RWPE2 (cell line): ENCODE data around the gene AP4B1.
A peak's percentile ranks its signal among the peaks of the same experiment; 100 is the strongest.

ENCODE experiments used
- ATAC-seq: fragments of 200-7000 bp; cut with Tn5 transposase; 3 replicates; pipeline ENCODE4 v1.9.1; 2021; ENCODE audit warnings: low read depth
- DNase-seq: peaks from one replicate; pipeline ENCODE4 v3.0.0-alpha.2; 2020; ENCODE audit warnings: low spot score
- H3K27ac ChIP-seq: fragments of 450-650 bp; 2 replicates; pipeline ENCODE4 v1.5.1; 2017; ENCODE audit warnings: mild to moderate bottlenecking; ENCODE audit not compliant: poor library complexity, severe bottlenecking
- H3K27me3 ChIP-seq: fragments of 250-450 bp; sonication (Bioruptor Pico); 2 replicates; pipeline ENCODE4 v1.5.1; 2021; ENCODE audit warnings: mild to moderate bottlenecking, moderate library complexity; ENCODE audit not compliant: insufficient read depth, poor library complexity, severe bottlenecking
- H3K36me3 ChIP-seq: fragments of 250-450 bp; sonication (Bioruptor Pico); 2 replicates; pipeline ENCODE4 v1.5.1; 2020; ENCODE audit warnings: low read depth, mild to moderate bottlenecking, moderate library complexity
- H3K4me1 ChIP-seq: fragments of 250-450 bp; sonication (Bioruptor Pico); 2 replicates; pipeline ENCODE4 v1.5.1; 2021; ENCODE audit warnings: mild to moderate bottlenecking, moderate library complexity; ENCODE audit not compliant: insufficient read depth, poor library complexity, severe bottlenecking
- H3K4me3 ChIP-seq: fragments of 250-450 bp; sonication (Bioruptor Pico); 2 replicates; pipeline ENCODE4 v1.5.1; 2021; ENCODE audit warnings: mild to moderate bottlenecking, moderate library complexity; ENCODE audit not compliant: severe bottlenecking
- H3K9me3 ChIP-seq: fragments of 250-450 bp; sonication (Bioruptor Pico); 2 replicates; pipeline ENCODE4 v1.5.1; 2021; ENCODE audit warnings: mild to moderate bottlenecking, moderate library complexity; ENCODE audit not compliant: severe bottlenecking
- TF ChIP-seq, protein P1 (sequence below): fragments of 450-650 bp; IDR thresholded peaks from one replicate; pipeline ENCODE4 v1.5.1; 2017; ENCODE audit warnings: mild to moderate bottlenecking, moderate library complexity; ENCODE audit not compliant: poor library complexity, severe bottlenecking

The AP4B1 gene

DNA sequence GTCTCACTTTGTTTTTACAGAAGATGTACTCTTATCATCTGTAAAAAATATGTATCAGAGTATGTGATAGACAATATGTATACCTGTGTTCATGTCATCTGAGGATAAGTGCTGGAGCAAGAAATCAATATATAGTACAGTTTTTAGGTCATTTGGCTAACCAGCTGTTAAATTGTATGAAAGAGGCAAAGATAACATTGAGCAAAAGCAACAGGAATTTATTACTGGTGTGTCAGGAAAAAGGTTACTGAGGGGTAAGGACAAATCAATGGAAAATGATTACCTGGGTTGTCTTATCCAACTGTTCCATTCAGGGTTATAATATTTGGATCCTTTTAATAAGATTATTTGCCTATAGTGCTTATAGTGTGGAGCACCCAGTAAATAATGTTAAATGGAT, 29.4 kb upstream of the AP4B1 start:
- Histone ChIP-seq H3K27ac (no peak overlapping the region), H3K36me3 (no peaks in the 10 kb centered on the region), H3K4me3 (no peak overlapping the region), H3K9me3 (no peaks in the 10 kb centered on the region), H3K27me3 (no peaks in the 10 kb centered on the region), H3K4me1 (peaks cover 19% of the 10 kb centered on the region)
- ATAC-seq (no peak), DNase-seq (no peak)
- TF ChIP-seq, protein P1, sequence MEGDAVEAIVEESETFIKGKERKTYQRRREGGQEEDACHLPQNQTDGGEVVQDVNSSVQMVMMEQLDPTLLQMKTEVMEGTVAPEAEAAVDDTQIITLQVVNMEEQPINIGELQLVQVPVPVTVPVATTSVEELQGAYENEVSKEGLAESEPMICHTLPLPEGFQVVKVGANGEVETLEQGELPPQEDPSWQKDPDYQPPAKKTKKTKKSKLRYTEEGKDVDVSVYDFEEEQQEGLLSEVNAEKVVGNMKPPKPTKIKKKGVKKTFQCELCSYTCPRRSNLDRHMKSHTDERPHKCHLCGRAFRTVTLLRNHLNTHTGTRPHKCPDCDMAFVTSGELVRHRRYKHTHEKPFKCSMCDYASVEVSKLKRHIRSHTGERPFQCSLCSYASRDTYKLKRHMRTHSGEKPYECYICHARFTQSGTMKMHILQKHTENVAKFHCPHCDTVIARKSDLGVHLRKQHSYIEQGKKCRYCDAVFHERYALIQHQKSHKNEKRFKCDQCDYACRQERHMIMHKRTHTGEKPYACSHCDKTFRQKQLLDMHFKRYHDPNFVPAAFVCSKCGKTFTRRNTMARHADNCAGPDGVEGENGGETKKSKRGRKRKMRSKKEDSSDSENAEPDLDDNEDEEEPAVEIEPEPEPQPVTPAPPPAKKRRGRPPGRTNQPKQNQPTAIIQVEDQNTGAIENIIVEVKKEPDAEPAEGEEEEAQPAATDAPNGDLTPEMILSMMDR = no peak

DNA sequence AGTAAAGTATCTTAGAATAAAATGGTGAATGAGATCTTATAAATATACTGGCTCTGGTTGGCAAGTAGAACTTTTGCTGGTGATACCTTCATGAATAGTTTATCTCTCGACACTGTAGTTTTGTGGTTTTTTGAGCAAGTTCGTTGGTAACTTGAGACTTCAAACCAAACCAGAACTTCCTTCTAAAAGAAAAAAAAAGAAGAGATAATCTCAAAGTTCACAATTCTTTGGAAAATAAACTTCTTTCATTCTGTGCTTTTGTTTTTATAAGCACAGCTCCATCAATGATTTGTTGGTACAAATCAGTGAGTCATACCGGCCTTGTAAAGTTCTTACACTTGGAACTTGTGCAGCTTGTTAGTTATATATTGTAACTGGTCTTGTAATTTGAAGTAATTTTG, 26.9 kb upstream of the AP4B1 start:
- TF ChIP-seq, protein P1 = no peak
- DNase-seq (no peak), ATAC-seq (no peak)
- Histone ChIP-seq H3K27ac (peak overlapping the region; percentile 46), H3K27me3 (no peaks in the 10 kb centered on the region), H3K4me1 (peaks cover 16% of the 10 kb centered on the region), H3K9me3 (no peaks in the 10 kb centered on the region), H3K4me3 (no peak overlapping the region), H3K36me3 (no peaks in the 10 kb centered on the region)

DNA sequence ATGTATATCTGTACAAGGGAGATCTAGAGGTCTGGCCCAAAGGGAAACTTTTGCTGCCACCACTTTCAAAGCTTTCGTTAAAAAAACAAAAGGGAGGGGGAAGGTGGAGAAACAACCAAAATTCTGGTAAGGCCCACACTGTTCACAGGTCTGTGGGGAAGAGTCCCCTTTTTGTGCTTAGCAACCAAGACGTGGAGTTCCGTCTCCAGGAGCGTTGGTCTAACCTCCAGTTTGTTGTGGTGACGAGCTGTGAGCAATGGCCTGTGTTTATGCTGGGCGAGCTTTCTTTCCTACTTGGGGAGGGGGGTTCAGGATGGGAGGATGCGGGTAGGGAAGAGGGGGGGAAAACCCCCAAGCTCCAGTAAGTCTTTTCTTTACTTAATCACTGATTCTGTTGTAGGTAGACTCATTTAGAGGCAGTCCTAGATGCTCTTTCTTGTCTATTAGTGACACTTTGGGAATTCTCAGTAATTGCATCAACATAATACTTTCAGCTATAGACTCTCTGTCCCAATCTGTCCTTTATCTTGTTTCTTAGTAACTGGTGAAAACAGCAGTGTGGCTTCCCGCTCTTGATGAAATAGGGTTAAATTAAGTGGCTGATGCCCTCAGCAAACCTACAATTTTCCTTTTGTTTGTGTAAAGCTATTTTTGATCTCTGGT, 26.0 kb upstream of the AP4B1 start:
- peak overlapping the region; percentile 46 for H3K27ac ChIP-seq
- H3K4me1 ChIP-seq = peaks cover 16% of the 10 kb centered on the region
- DNase-seq (no peak), ATAC-seq (peak; percentile 27; the same call in 1 of the 3 replicates)
- TF ChIP-seq, protein P1 = no peak
- H3K9me3 ChIP-seq = no peaks in the 10 kb centered on the region
- no peaks in the 10 kb centered on the region for H3K36me3 ChIP-seq
- no peaks in the 10 kb centered on the region for H3K27me3 ChIP-seq
- peak overlapping the region; percentile 84 for H3K4me3 ChIP-seq

DNA sequence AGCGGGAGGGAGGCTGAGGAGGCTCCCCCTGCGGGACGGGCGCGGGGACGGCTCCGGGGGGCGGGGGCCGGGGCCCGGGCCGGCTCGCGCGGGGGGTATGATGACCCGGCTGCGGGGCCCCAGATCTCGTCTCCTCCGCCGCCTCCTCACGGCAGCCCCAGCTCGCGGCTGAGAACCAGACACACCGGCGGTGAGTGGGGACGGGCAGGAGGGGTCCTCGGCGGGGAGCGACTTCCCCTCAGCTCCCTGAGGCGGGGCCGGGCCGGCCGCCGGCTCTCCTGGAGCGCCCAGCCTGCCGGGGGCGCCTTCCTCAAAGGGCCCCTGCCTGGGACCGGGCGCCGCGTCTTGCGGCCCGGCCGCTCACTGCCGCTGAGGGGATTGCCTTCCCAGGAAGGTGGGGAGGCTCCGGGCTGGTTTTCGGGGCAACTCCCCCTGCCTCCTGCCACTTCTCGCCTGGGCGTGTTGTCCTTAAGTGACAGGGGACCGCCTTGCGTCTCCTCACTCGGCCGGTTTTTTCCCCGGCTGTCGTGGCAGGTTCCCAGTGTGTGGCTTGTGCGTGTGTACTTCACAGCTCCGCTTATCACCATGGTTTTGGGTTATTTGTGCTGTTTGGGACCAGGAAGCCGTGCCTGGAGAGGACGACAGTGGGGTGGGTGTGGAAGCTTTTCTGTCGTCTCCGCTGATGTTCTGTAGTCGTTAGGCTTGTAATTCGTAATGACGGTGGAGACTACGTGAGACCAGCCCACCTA, 25.3 kb upstream of the AP4B1 start:
- H3K4me3 ChIP-seq = peak overlapping the region; percentile 84
- peak overlapping the region; percentile 46 for H3K27ac ChIP-seq
- H3K4me1 ChIP-seq = peaks cover 16% of the 10 kb centered on the region
- H3K9me3 ChIP-seq = no peaks in the 10 kb centered on the region
- no peaks in the 10 kb centered on the region for H3K36me3 ChIP-seq
- TF ChIP-seq, protein P1 = peak; percentile 34
- ATAC-seq (peak; percentile 45), DNase-seq (no peak)
- H3K27me3 ChIP-seq = no peaks in the 10 kb centered on the region
